H9 (cell line): ENCODE results near the gene ANKRD28. TPM values are rescaled to one million over a fixed set of nuclear protein-coding genes. Genes with fewer than 3 reads are reported as not detected.

Source experiments
- DNase-seq: peaks from one replicate; pipeline ENCODE4 v3.0.0-alpha.2; 2017
- H2AFZ ChIP-seq: one replicate; pipeline ENCODE4 v1.6.1; 2013; ENCODE audit warnings: mild to moderate bottlenecking, low read length, control low read depth, moderate library complexity
- H2AK5ac ChIP-seq: 2 replicates; pipeline ENCODE4 v1.6.1; 2013; ENCODE audit warnings: low read length, control low read depth, mixed read lengths; ENCODE audit not compliant: insufficient read length
- H2BK120ac ChIP-seq: one replicate; pipeline ENCODE4 v1.6.1; 2013; ENCODE audit warnings: low read depth, mild to moderate bottlenecking, low read length, control low read depth, inconsistent platforms; ENCODE audit not compliant: poor library complexity, severe bottlenecking
- H2BK12ac ChIP-seq: 2 replicates; pipeline ENCODE4 v1.6.1; 2013; ENCODE audit warnings: low read length, control low read depth, mixed read lengths, low read depth; ENCODE audit not compliant: insufficient read length
- H2BK15ac ChIP-seq: 2 replicates; pipeline ENCODE4 v1.6.1; 2013; ENCODE audit warnings: low read depth, low read length, control low read depth
- H2BK20ac ChIP-seq: one replicate; pipeline ENCODE4 v1.6.1; 2013; ENCODE audit warnings: low read depth, mild to moderate bottlenecking, low read length, control low read depth, inconsistent platforms; ENCODE audit not compliant: poor library complexity, severe bottlenecking
- H2BK5ac ChIP-seq: 2 replicates; pipeline ENCODE4 v1.6.1; 2013; ENCODE audit warnings: low read length, control low read depth, mixed read lengths; ENCODE audit not compliant: insufficient read length
- H3K14ac ChIP-seq: 2 replicates; pipeline ENCODE4 v1.6.1; 2013; ENCODE audit warnings: low read length, control low read depth; ENCODE audit not compliant: insufficient read depth
- H3K18ac ChIP-seq: 2 replicates; pipeline ENCODE4 v1.6.1; 2013; ENCODE audit warnings: low read depth, mild to moderate bottlenecking, mixed read lengths, low read length, control low read depth; ENCODE audit not compliant: insufficient read length
- H3K23ac ChIP-seq: 2 replicates; pipeline ENCODE4 v1.6.1; 2013; ENCODE audit warnings: low read length, control low read depth, mixed read lengths, low read depth; ENCODE audit not compliant: insufficient read length
- H3K23me2 ChIP-seq: 2 replicates; pipeline ENCODE4 v1.6.1; 2013; ENCODE audit warnings: low read depth, mild to moderate bottlenecking, mixed read lengths, low read length, control low read depth; ENCODE audit not compliant: insufficient read length, poor library complexity, severe bottlenecking
- H3K27ac ChIP-seq: 2 replicates; pipeline ENCODE4 v1.5.1; 2013; ENCODE audit warnings: low read length, control low read depth, mixed read lengths, low read depth; ENCODE audit not compliant: insufficient read length
- H3K27me3 ChIP-seq: 2 replicates; pipeline ENCODE4 v1.6.1; 2013; ENCODE audit warnings: low read length, control low read depth, inconsistent platforms; ENCODE audit not compliant: insufficient read depth
- H3K4ac ChIP-seq: 2 replicates; pipeline ENCODE4 v1.6.1; 2013; ENCODE audit warnings: low read depth, mild to moderate bottlenecking, control low read depth, inconsistent platforms, low read length, moderate library complexity
- H3K4me1 ChIP-seq: 2 replicates; pipeline ENCODE4 v1.6.1; 2013; ENCODE audit warnings: low read length, control low read depth, inconsistent platforms; ENCODE audit not compliant: insufficient read depth
- H3K4me2 ChIP-seq: 2 replicates; pipeline ENCODE4 v1.6.1; 2013; ENCODE audit warnings: low read length, control low read depth, mixed read lengths; ENCODE audit not compliant: insufficient read length, insufficient read depth
- H3K56ac ChIP-seq: 2 replicates; pipeline ENCODE4 v1.6.1; 2013; ENCODE audit warnings: low read depth, mild to moderate bottlenecking, mixed read lengths, low read length, control low read depth; ENCODE audit not compliant: insufficient read length
- H3K79me1 ChIP-seq: 2 replicates; pipeline ENCODE4 v1.6.1; 2013; ENCODE audit warnings: low read depth, mild to moderate bottlenecking, moderate library complexity, low read length, control low read depth, inconsistent platforms; ENCODE audit not compliant: insufficient read depth, poor library complexity, severe bottlenecking
- H3K79me2 ChIP-seq: 2 replicates; pipeline ENCODE4 v1.6.1; 2013; ENCODE audit warnings: low read length, control low read depth, inconsistent platforms; ENCODE audit not compliant: insufficient read depth
- H3K9ac ChIP-seq: 2 replicates; pipeline ENCODE4 v1.6.1; 2013; ENCODE audit warnings: low read length, control low read depth, mixed read lengths; ENCODE audit not compliant: insufficient read length; ENCODE audit errors: extremely low read depth
- H3K9me3 ChIP-seq: one replicate; pipeline ENCODE4 v1.6.1; 2013; ENCODE audit warnings: low read depth, low read length, inconsistent platforms; ENCODE audit not compliant: control insufficient read depth
- H3T11ph ChIP-seq: one replicate; pipeline ENCODE4 v1.6.1; 2013; ENCODE audit warnings: mild to moderate bottlenecking, low read length, control low read depth, inconsistent platforms
- H4K20me1 ChIP-seq: one replicate; pipeline ENCODE4 v1.6.1; 2013; ENCODE audit not compliant: control insufficient read depth, insufficient read length, insufficient read depth
- H4K5ac ChIP-seq: 2 replicates; pipeline ENCODE4 v1.6.1; 2013; ENCODE audit warnings: low read depth, mild to moderate bottlenecking, mixed read lengths, low read length, control low read depth; ENCODE audit not compliant: insufficient read length
- H4K8ac ChIP-seq: replicated peaks from 2 replicates; pipeline ENCODE4 v1.6.1; 2013; ENCODE audit warnings: low read length, control low read depth, mixed read lengths, low read depth; ENCODE audit not compliant: insufficient read length
- H4K91ac ChIP-seq: 2 replicates; pipeline ENCODE4 v1.6.1; 2013; ENCODE audit warnings: low read depth, mild to moderate bottlenecking, moderate library complexity, mixed read lengths, low read length, control low read depth; ENCODE audit not compliant: insufficient read length
- H3K27ac Mint-ChIP-seq, 3 experiments: 2 replicates in 2 of 3; 3 replicates in 1 of 3; pipeline ENCODE4 v1.8.0; 2020 to 2021; ENCODE audit warnings: mixed read lengths in 3 of 3, mild to moderate bottlenecking in 1 of 3, moderate library complexity in 1 of 3
- H3K27me3 Mint-ChIP-seq: 2 replicates; pipeline ENCODE4 v1.8.0; 2021; ENCODE audit warnings: low read depth, mild to moderate bottlenecking, moderate library complexity, mixed read lengths
- H3K36me3 Mint-ChIP-seq, 3 experiments: 2 replicates in 2 of 3; 3 replicates in 1 of 3; pipeline ENCODE4 v1.8.0; 2020 to 2021; ENCODE audit warnings: low read depth in 3 of 3, mixed read lengths in 3 of 3; ENCODE audit not compliant: insufficient read depth in 1 of 3
- H3K4me1 Mint-ChIP-seq, 2 experiments: 2 replicates each; pipeline ENCODE4 v1.8.0; 2020; ENCODE audit warnings: mixed read lengths in 2 of 2
- H3K4me3 Mint-ChIP-seq, 2 experiments: 2 replicates in 1 of 2; 3 replicates in 1 of 2; pipeline ENCODE4 v1.8.0; 2020 to 2021; ENCODE audit warnings: mild to moderate bottlenecking in 2 of 2, mixed read lengths in 2 of 2, moderate library complexity in 1 of 2
- H3K9me3 Mint-ChIP-seq, 2 experiments: 2 replicates in 1 of 2; 3 replicates in 1 of 2; pipeline ENCODE4 v1.8.0; 2020; ENCODE audit warnings: mild to moderate bottlenecking in 2 of 2, mixed read lengths in 2 of 2, moderate library complexity in 1 of 2
- CTCF ChIP-seq: fragments of 200-600 bp; sonication (generic); conservative IDR thresholded peaks from 3 replicates; pipeline ENCODE4 v1.8.0; 2021; ENCODE audit warnings: antibody characterized with exemption, mild to moderate bottlenecking
- WGBS: extraction: QIAGEN DNeasy Blood & Tissue Kit; methylation state at CpG from one replicate; pipeline ENCODE4 v1.1.7; 2013; ENCODE audit warnings: missing lambda C conversion rate, low lambda C conversion rate, mixed read lengths; ENCODE audit not compliant: insufficient read length; ENCODE audit errors: extremely low coverage; 5-methylcytosine and 5-hydroxymethylcytosine counted together
- total RNA-seq: library from RNA; stranded (reverse); gene quantifications from 2 replicates; pipeline ENCODE4 v1.2.1, GENCODE V29; 2021

The ANKRD28 gene
- total RNA-seq, 1 experiment from 2014 or later = 59.0 TPM

- H4K20me1 ChIP-seq = no peaks in the 10 kb centered on the region
- no peak overlapping the region for H2AK5ac ChIP-seq
- no peak overlapping the region for H2BK15ac ChIP-seq
- Mint-ChIP-seq H3K9me3 (0 out of 5 replicates have a peak, but pooled peaks cover 0 to 4% of the 10 kb centered on the region in 2 experiments), H3K27me3 (no peaks in the 10 kb centered on the region), H3K36me3 (peaks cover 3 to 29% (median 22%) of the 10 kb centered on the region in 3 experiments; a peak in 6 of 7 replicates), H3K4me3 (no peak overlapping the region), H3K4me1 (peaks cover 8 to 14% of the 10 kb centered on the region in 2 experiments), H3K27ac (no peak overlapping the region)
- no peaks in the 10 kb centered on the region for H3K23me2 ChIP-seq
- no CpG with 5 or more reads among the region's 3 CpGs for WGBS
- no peak overlapping the region for H3T11ph ChIP-seq
- H2BK5ac ChIP-seq = no peak overlapping the region
- no peaks in the 10 kb centered on the region for H3K79me2 ChIP-seq
- no peak for TF ChIP-seq CTCF
- no peak overlapping the region for H2AFZ ChIP-seq
- H2BK12ac ChIP-seq = no peak overlapping the region
- H3K4me1 ChIP-seq = peaks cover 3% of the 10 kb centered on the region; the same call in 1 of the 2 replicates
- no peaks in the 10 kb centered on the region for H3K79me1 ChIP-seq
- H3K18ac ChIP-seq = no peak overlapping the region
- no peak overlapping the region for H3K9ac ChIP-seq
- no peak overlapping the region for H3K23ac ChIP-seq
- no peak overlapping the region for H4K91ac ChIP-seq
- H3K27ac ChIP-seq = no peak overlapping the region
- no peak overlapping the region for H3K4me2 ChIP-seq
- H3K56ac ChIP-seq = no peak overlapping the region
- DNase-seq = no peak
- H3K27me3 ChIP-seq = no peaks in the 10 kb centered on the region
- H4K8ac ChIP-seq = no peak overlapping the region
- H3K14ac ChIP-seq = no peak overlapping the region
- H4K5ac ChIP-seq = no peak overlapping the region
- no peak overlapping the region for H2BK120ac ChIP-seq
- H3K9me3 ChIP-seq = no peaks in the 10 kb centered on the region
- H2BK20ac ChIP-seq = no peak overlapping the region
- H3K4ac ChIP-seq = no peak overlapping the region
Measured at GRCh38 chr3:15667484-15667883, 130.3 kb downstream of the ANKRD28 start.
